Measurements from ENCODE around the gene CDR2L. TPM values are rescaled to one million over a fixed set of nuclear protein-coding genes. Genes with fewer than 3 reads are reported as not detected.
A peak's percentile ranks its signal among the peaks of the same experiment; 100 is the strongest.

Gene CDR2L
- polyA plus RNA-seq, 2 of the 4 experiments (the other 2 are of a cell fraction), result 18.5 to 34.0 TPM

DNA sequence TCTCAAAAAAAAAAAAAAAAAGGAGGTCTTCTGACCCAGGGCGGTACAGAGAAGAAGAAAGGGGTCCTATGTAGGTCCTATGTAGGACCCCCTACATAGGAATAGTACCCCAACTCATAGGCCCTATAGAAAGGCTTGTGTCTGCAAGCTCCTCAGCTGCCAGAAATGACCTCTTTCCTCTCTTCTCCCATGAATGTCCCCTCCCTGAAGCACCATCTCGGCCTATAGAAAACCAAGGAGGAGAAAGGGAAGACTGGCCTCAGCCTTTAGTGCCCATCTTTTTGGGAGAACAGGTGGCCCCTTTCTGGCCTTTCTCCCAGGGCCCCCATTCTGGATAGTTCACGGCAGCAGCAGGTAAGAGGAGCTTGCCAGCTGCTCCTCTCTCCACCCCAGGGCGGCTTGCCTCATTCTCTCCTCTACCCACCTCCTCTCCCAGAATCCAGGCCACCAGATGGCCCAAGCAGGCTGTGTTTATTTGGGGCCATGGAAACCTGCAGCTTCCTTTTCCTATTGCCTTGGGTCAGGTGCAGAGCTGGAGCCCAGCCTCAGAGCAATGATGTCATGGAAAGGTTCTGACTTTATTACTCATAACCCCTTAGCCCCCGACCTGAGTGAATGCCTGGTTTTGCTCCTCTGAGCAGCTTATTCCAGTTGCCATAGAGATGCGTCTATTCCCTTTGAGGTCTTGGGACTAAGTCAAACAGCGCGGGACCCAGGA is 23.4 kb downstream of the CDR2L start (continued):
- TF ChIP-seq BHLHE40 (IDR thresholded peaks at IDR 0.05; ENCODE audit: low read depth, low read length) (no peak), FOSL2 (IDR thresholded peaks at IDR 0.05) (no peak), FOSL2 (CRISPR knock-in tag; IDR thresholded peaks at IDR 0.05) (no peak), ZNF302 (CRISPR knock-in tag; IDR thresholded peaks at IDR 0.05) (no peak), HES2 (IDR thresholded peaks at IDR 0.05) (no peak)

- DNase-seq (ENCODE audit: low read depth in 1 of 2, low spot score in 1 of 2), result no peak
- no peak for FAIRE-seq
- 72% methylated on average over 13 of the region's 13 CpGs for WGBS (ENCODE audit: missing lambda C conversion rate)
- peak; percentile 8 to 13; a peak in 3 of 6 replicates for ATAC-seq
- ChIA-PET CTCF (interaction anchor here (0.7 to 19.2 kb wide), 27 partner anchors 8 to 220 kb away, joined by 3 to 404 read pairs (median 6); partner anchors contain the start of genes CDR2L, HID1, NT5C and OTOP2), POLR2A (interaction anchor here (0.7 to 4.0 kb wide), 19 partner anchors 8 to 278 kb away, joined by 3 to 107 read pairs (median 11); partner anchors contain the start of genes ATP5PD, CDR2L, FDXR and HID1)
- H3K4me1 ChIP-seq, result peaks cover 18% of the 10 kb centered on the region
- peak overlapping the region; percentile 96 for H3K4me2 ChIP-seq
- no peak for TF ChIP-seq HOXB13 (CRISPR knock-in tag; IDR thresholded peaks at IDR 0.05; ENCODE audit: low read depth)
- no peak for TF ChIP-seq RAD21 (conservative IDR thresholded peaks at IDR 0.05 in 1 of 2, IDR thresholded peaks at IDR 0.05 in 1 of 2)
- no peak for TF ChIP-seq BCL3 (IDR thresholded peaks at IDR 0.05)
- TF ChIP-seq EP300 (IDR thresholded peaks at IDR 0.05), result no peak
- TF ChIP-seq CHD4 (IDR thresholded peaks at IDR 0.05; ENCODE audit: borderline replicate concordance), result no peak
- TF ChIP-seq, protein P1, sequence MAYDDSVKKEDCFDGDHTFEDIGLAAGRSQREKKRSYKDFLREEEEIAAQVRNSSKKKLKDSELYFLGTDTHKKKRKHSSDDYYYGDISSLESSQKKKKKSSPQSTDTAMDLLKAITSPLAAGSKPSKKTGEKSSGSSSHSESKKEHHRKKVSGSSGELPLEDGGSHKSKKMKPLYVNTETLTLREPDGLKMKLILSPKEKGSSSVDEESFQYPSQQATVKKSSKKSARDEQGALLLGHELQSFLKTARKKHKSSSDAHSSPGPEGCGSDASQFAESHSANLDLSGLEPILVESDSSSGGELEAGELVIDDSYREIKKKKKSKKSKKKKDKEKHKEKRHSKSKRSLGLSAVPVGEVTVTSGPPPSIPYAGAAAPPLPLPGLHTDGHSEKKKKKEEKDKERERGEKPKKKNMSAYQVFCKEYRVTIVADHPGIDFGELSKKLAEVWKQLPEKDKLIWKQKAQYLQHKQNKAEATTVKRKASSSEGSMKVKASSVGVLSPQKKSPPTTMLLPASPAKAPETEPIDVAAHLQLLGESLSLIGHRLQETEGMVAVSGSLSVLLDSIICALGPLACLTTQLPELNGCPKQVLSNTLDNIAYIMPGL (CRISPR knock-in tag; IDR thresholded peaks at IDR 0.05; ENCODE audit: borderline replicate concordance), result no peak
- TF ChIP-seq ZSCAN20 (CRISPR knock-in tag; IDR thresholded peaks at IDR 0.05), result no peak
- TF ChIP-seq NFE2L2 (conservative IDR thresholded peaks at IDR 0.05; ENCODE audit: low read length), result no peak
- TF ChIP-seq, protein P2, sequence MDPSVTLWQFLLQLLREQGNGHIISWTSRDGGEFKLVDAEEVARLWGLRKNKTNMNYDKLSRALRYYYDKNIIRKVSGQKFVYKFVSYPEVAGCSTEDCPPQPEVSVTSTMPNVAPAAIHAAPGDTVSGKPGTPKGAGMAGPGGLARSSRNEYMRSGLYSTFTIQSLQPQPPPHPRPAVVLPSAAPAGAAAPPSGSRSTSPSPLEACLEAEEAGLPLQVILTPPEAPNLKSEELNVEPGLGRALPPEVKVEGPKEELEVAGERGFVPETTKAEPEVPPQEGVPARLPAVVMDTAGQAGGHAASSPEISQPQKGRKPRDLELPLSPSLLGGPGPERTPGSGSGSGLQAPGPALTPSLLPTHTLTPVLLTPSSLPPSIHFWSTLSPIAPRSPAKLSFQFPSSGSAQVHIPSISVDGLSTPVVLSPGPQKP (IDR thresholded peaks at IDR 0.05; ENCODE audit: low read depth, low read length), result no peak
- TF ChIP-seq, protein P3, sequence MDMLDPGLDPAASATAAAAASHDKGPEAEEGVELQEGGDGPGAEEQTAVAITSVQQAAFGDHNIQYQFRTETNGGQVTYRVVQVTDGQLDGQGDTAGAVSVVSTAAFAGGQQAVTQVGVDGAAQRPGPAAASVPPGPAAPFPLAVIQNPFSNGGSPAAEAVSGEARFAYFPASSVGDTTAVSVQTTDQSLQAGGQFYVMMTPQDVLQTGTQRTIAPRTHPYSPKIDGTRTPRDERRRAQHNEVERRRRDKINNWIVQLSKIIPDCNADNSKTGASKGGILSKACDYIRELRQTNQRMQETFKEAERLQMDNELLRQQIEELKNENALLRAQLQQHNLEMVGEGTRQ (IDR thresholded peaks at IDR 0.05), result no peak
- TF ChIP-seq ZNF302 (CRISPR knock-in tag; IDR thresholded peaks at IDR 0.05), result no peak
- no peak for TF ChIP-seq FOXS1 (CRISPR knock-in tag; IDR thresholded peaks at IDR 0.05)
- TF ChIP-seq MAZ (IDR thresholded peaks at IDR 0.05; ENCODE audit: borderline replicate concordance, low read depth, low read length), result no peak
- TF ChIP-seq SREBF2 (IDR thresholded peaks at IDR 0.05), result no peak
- TF ChIP-seq HOXB5 (CRISPR knock-in tag; IDR thresholded peaks at IDR 0.05), result no peak
- TF ChIP-seq RARB (CRISPR knock-in tag; IDR thresholded peaks at IDR 0.05), result no peak
- peak overlapping the region; percentile 85 to 92 for H3K27ac ChIP-seq
- H3K9me3 ChIP-seq, result no peaks in the 10 kb centered on the region
- peak overlapping the region; percentile 76 for H3K4me3 ChIP-seq
These were observed 24.1 kb downstream of the CDR2L start for GRCh38 chr17:75011401-75012095.

Measured in A549 (cell line).